HCT116 (cell line): ENCODE measurements around the gene KANSL1. TPM values are rescaled to one million over a fixed set of nuclear protein-coding genes. Genes with fewer than 3 reads are reported as not detected.

ENCODE experiments used
- ATAC-seq: fragments of 200-7000 bp; cut with Tn5 transposase; 2 replicates; pipeline ENCODE4 v1.9.1; 2020; ENCODE audit warnings: mild to moderate bottlenecking, moderate library complexity
- BruUV-seq: library from RNA; stranded (reverse); fragments of 400-500 nt; replicated peaks from 2 replicates; lab custom pipeline; 2021; lab: Mats Ljungman, UMichigan
- CTCF ChIA-PET: fragments of 300-600 bp; sonication (Branson Sonifier 250); formaldehyde crosslinking; loops from one replicate; lab custom pipeline; 2021; ENCODE audit warnings: antibody characterized with exemption; lab: Charles Lee
- POLR2A ChIA-PET: fragments of 300-600, 350-600 bp; sonication (Branson Sonifier 250); formaldehyde crosslinking; loops from one replicate; lab custom pipeline; 2021; ENCODE audit warnings: antibody characterized with exemption; lab: Charles Lee
- RAD21 ChIA-PET, 2 experiments: fragments of 300-600 bp; sonication (Branson Sonifier 250); formaldehyde crosslinking; loops; one replicate each; lab custom pipeline; 2023; ENCODE audit warnings: low total read pairs in 2 of 2; ENCODE audit not compliant: uncharacterized antibody in 2 of 2, unreplicated experiment in 2 of 2, low non-redundant PET in 1 of 2; lab: Charles Lee
- DNase-seq: peaks from one replicate; pipeline ENCODE4 v3.0.0-alpha.2; 2010; ENCODE audit warnings: low read depth, low spot score
- H2AFZ ChIP-seq: fragments of 200-600 bp; shearing (Covaris generic), sonication (generic); 2 replicates; pipeline ENCODE4 v1.6.1; 2017; ENCODE audit warnings: low read depth, mixed run types, mixed read lengths, antibody characterized with exemption, low read length; ENCODE audit not compliant: poor library complexity, severe bottlenecking
- H3K27ac ChIP-seq: 2 replicates; pipeline ENCODE4 v1.5.1; 2012; ENCODE audit warnings: low read depth, low read length
- H3K27me3 ChIP-seq: fragments of 200-600 bp; sonication (generic); 2 replicates; pipeline ENCODE4 v1.6.1; 2016; ENCODE audit warnings: mixed run types, low read length, mixed read lengths; ENCODE audit not compliant: insufficient read depth
- H3K36me3 ChIP-seq, 2 experiments: fragments of 200-500 bp in 1 of 2; fragments of 200-600 bp in 1 of 2; sonication (Bioruptor generic) in 1 of 2; sonication (generic) in 1 of 2; 2 replicates each; pipeline versions ENCODE4 v1.5.1 to v1.6.1; 2014 to 2016; ENCODE audit warnings: low read length in 2 of 2, inconsistent platforms in 1 of 2, mixed read lengths in 1 of 2, mixed run types in 1 of 2; ENCODE audit not compliant: insufficient read depth in 2 of 2, control insufficient read depth in 1 of 2
- H3K4me1 ChIP-seq, 2 experiments: fragments of 200-600 bp in 1 of 2; sonication (generic) in 1 of 2; 2 replicates each; pipeline versions ENCODE4 v1.5.1 to v1.6.1; 2012 to 2017; ENCODE audit warnings: low read length in 2 of 2, inconsistent platforms in 1 of 2, mild to moderate bottlenecking in 1 of 2, mixed read lengths in 1 of 2, mixed run types in 1 of 2, moderate library complexity in 1 of 2; ENCODE audit not compliant: insufficient read depth in 2 of 2, control insufficient read depth in 1 of 2
- H3K4me2 ChIP-seq: fragments of 200-600 bp; sonication (generic); 2 replicates; pipeline ENCODE4 v1.6.1; 2017; ENCODE audit warnings: mixed run types, low read length, mixed read lengths
- H3K4me3 ChIP-seq, 2 experiments: fragments of 200-600 bp in 1 of 2; sonication (generic) in 1 of 2; replicated peaks in 1 of 2; 2 replicates each; pipeline ENCODE4 v1.5.1; 2011 to 2016; ENCODE audit warnings: low read length in 2 of 2, control low read depth in 1 of 2, low read depth in 1 of 2, mild to moderate bottlenecking in 1 of 2, mixed read lengths in 1 of 2, mixed run types in 1 of 2
- H3K79me2 ChIP-seq: fragments of 200-600 bp; sonication (generic); 2 replicates; pipeline ENCODE4 v1.6.1; 2017; ENCODE audit warnings: mild to moderate bottlenecking, mixed run types, low read length, moderate library complexity, mixed read lengths; ENCODE audit not compliant: insufficient read depth
- H3K9ac ChIP-seq: fragments of 200-600 bp; sonication (generic); 2 replicates; pipeline ENCODE4 v1.6.1; 2016; ENCODE audit warnings: low read length, mixed read lengths
- H3K9me2 ChIP-seq: fragments of 200-600 bp; sonication (generic), shearing (Covaris generic); 2 replicates; pipeline ENCODE4 v1.6.1; 2017; ENCODE audit warnings: mixed run types, mild to moderate bottlenecking, moderate library complexity; ENCODE audit not compliant: insufficient read depth
- H3K9me3 ChIP-seq, 2 experiments: fragments of 200-500 bp in 1 of 2; fragments of 200-600 bp in 1 of 2; sonication (Bioruptor generic) in 1 of 2; sonication (generic) in 1 of 2; 2 replicates each; pipeline ENCODE4 v1.6.1; 2014 to 2017; ENCODE audit warnings: low read length in 2 of 2, mixed read lengths in 2 of 2, inconsistent platforms in 1 of 2, low read depth in 1 of 2, mild to moderate bottlenecking in 1 of 2, mixed run types in 1 of 2, moderate library complexity in 1 of 2; ENCODE audit not compliant: control insufficient read depth in 1 of 2, insufficient read depth in 1 of 2
- H4K20me1 ChIP-seq: fragments of 200-600 bp; sonication (generic), shearing (Covaris generic); 2 replicates; pipeline ENCODE4 v1.6.1; 2017; ENCODE audit warnings: mixed run types, mild to moderate bottlenecking, moderate library complexity; ENCODE audit not compliant: insufficient read depth
- ATF3 ChIP-seq: IDR thresholded peaks from 2 replicates; pipeline ENCODE4 v1.6.1; 2012
- CBX3 ChIP-seq: IDR thresholded peaks from 2 replicates; pipeline ENCODE4 v1.6.1; 2012; ENCODE audit warnings: low read depth
- CEBPB ChIP-seq: IDR thresholded peaks from 2 replicates; pipeline ENCODE4 v1.6.1; 2012; ENCODE audit warnings: low read depth
- CTCF ChIP-seq, 3 experiments: fragments of 200-600 bp in 1 of 3; sonication (generic) in 1 of 3; IDR thresholded peaks in 2 of 3; conservative IDR thresholded peaks in 1 of 3; 2 replicates each; pipeline ENCODE4 v1.5.1; 2012 to 2017; ENCODE audit warnings: low read depth in 2 of 3, low read length in 2 of 3, antibody characterized with exemption in 1 of 3, borderline replicate concordance in 1 of 3, control low read depth in 1 of 3, mild to moderate bottlenecking in 1 of 3, mixed read lengths in 1 of 3, mixed run types in 1 of 3, moderate library complexity in 1 of 3; ENCODE audit not compliant: insufficient read depth in 1 of 3
- EGR1 ChIP-seq: IDR thresholded peaks from 2 replicates; pipeline ENCODE4 v1.6.1; 2012; ENCODE audit warnings: low read depth
- EZH2 ChIP-seq: fragments of 200-600 bp; sonication (generic); IDR thresholded peaks from 2 replicates; pipeline ENCODE4 v1.6.1; 2017; ENCODE audit warnings: antibody characterized with exemption, mixed run types
- EZH2phosphoT487 ChIP-seq: fragments of 200-600 bp; IDR thresholded peaks from 2 replicates; pipeline ENCODE4 v1.6.1; 2018; ENCODE audit warnings: antibody characterized with exemption, borderline replicate concordance
- FOSL1 ChIP-seq: IDR thresholded peaks from 2 replicates; pipeline ENCODE4 v1.6.1; 2012; ENCODE audit warnings: low read depth
- JUND ChIP-seq: IDR thresholded peaks from 2 replicates; pipeline ENCODE4 v1.6.1; 2012
- POLR2AphosphoS5 ChIP-seq: IDR thresholded peaks from 2 replicates; pipeline ENCODE4 v1.6.1; 2011; ENCODE audit warnings: mild to moderate bottlenecking, low read depth, low read length, moderate library complexity
- RAD21 ChIP-seq: IDR thresholded peaks from 2 replicates; pipeline ENCODE4 v1.6.1; 2012; ENCODE audit warnings: low read depth, mild to moderate bottlenecking
- REST ChIP-seq: IDR thresholded peaks from 2 replicates; pipeline ENCODE4 v1.6.1; 2012; ENCODE audit warnings: low read depth
- SIN3A ChIP-seq: IDR thresholded peaks from 2 replicates; pipeline ENCODE4 v1.6.1; 2012; ENCODE audit warnings: low read depth
- SP1 ChIP-seq: IDR thresholded peaks from 2 replicates; pipeline ENCODE4 v1.6.1; 2012; ENCODE audit warnings: low read depth
- SRF ChIP-seq: IDR thresholded peaks from 2 replicates; pipeline ENCODE4 v1.6.1; 2012; ENCODE audit warnings: low read depth
- TCF7L2 ChIP-seq: IDR thresholded peaks from 2 replicates; pipeline ENCODE4 v1.7.0; 2011; ENCODE audit warnings: borderline replicate concordance, inconsistent platforms; ENCODE audit not compliant: insufficient read depth, insufficient read length; ENCODE audit errors: extremely low read depth
- YY1 ChIP-seq: IDR thresholded peaks from 2 replicates; pipeline ENCODE4 v1.6.1; 2011; ENCODE audit warnings: low read length, low read depth, moderate library complexity, mild to moderate bottlenecking; ENCODE audit not compliant: insufficient replicate concordance; ENCODE audit errors: extremely low read depth
- ZBTB33 ChIP-seq: IDR thresholded peaks from 2 replicates; pipeline ENCODE4 v1.6.1; 2011; ENCODE audit warnings: mild to moderate bottlenecking, low read length, moderate library complexity; ENCODE audit not compliant: insufficient replicate concordance; ENCODE audit errors: extremely low read depth
- ZFX ChIP-seq: fragments of 450-650 bp; IDR thresholded peaks from 2 replicates; pipeline ENCODE4 v1.6.1; 2017
- ZNF274 ChIP-seq: fragments of 200-500 bp; sonication (Bioruptor generic); IDR thresholded peaks from 2 replicates; pipeline ENCODE4 v1.6.1; 2014; ENCODE audit warnings: mild to moderate bottlenecking, low read depth, low read length, inconsistent platforms
- intact Hi-C: fragments of 100-400 bp; cut with micrococcal nuclease; formaldehyde crosslinking; loops from 2 replicates; pipeline ENCODE4 v1.10.0; 2022
- total RNA-seq: library from RNA; stranded (reverse); gene quantifications from one replicate; pipeline ENCODE4 v1.2.1, GENCODE V29; 2021; ENCODE audit not compliant: unreplicated experiment

Gene KANSL1
- total RNA-seq, 1 experiment from 2014 or later, result 77.5 TPM

GRCh38 chr17:46063241-46063640 is 130.0 kb downstream of the KANSL1 start:
- Histone ChIP-seq H4K20me1 (0 out of 2 replicates have a peak, but pooled peaks cover 3% of the 10 kb centered on the region), H3K4me3 (no peak overlapping the region), H3K79me2 (peaks cover 31% of the 10 kb centered on the region), H2AFZ (no peak overlapping the region), H3K9me3 (no peaks in the 10 kb centered on the region), H3K9ac (no peak overlapping the region), H3K27me3 (no peaks in the 10 kb centered on the region), H3K27ac (no peak overlapping the region), H3K9me2 (no peaks in the 10 kb centered on the region), H3K36me3 (peaks cover 19 to 28% of the 10 kb centered on the region in 2 experiments), H3K4me2 (peak overlapping the region; percentile 17; the same call in 1 of the 2 replicates), H3K4me1 (peaks cover 6 to 20% of the 10 kb centered on the region in 2 experiments)
- BruUV-seq, result TSS peak; percentile 11
- POLR2A ChIA-PET, result no interaction called here
- CTCF ChIA-PET, result interaction anchor here (1.8 to 3.8 kb wide), 3 partner anchors 12 to 130 kb away, joined by 5 to 13 read pairs (median 5); partner anchors contain the start of gene KANSL1
- intact Hi-C loops, result no loop called here
- ATAC-seq (peak; percentile 62), DNase-seq (peak; percentile 7)
- RAD21 ChIA-PET, result no interaction called here
- no peak for TF ChIP-seq SIN3A
- no peak for TF ChIP-seq ATF3
- TF ChIP-seq FOSL1, result no peak
- no peak for TF ChIP-seq EZH2
- no peak for TF ChIP-seq ZFX
- TF ChIP-seq SRF, result no peak
- no peak for TF ChIP-seq POLR2AphosphoS5
- TF ChIP-seq CBX3, result no peak
- TF ChIP-seq EZH2phosphoT487, result no peak
- TF ChIP-seq EGR1, result no peak
- TF ChIP-seq REST, result no peak
- TF ChIP-seq CEBPB, result no peak
- TF ChIP-seq RAD21, result no peak
- no peak for TF ChIP-seq ZNF274
- no peak for TF ChIP-seq CTCF (IDR thresholded peaks at IDR 0.05 in 2 of 3, conservative IDR thresholded peaks at IDR 0.05 in 1 of 3; ENCODE audit: borderline replicate concordance in 1 of 3, insufficient read depth in 1 of 3, low read depth in 2 of 3, low read length in 2 of 3)
- TF ChIP-seq YY1, result no peak
- TF ChIP-seq TCF7L2, result no peak
- no peak for TF ChIP-seq SP1
- no peak for TF ChIP-seq JUND
- no peak for TF ChIP-seq ZBTB33
